Measurements from ENCODE around the gene PALLD. TPM values are rescaled to one million over a fixed set of nuclear protein-coding genes. Genes with fewer than 3 reads are reported as not detected.

The PALLD gene
- total RNA-seq, 1 donor from 2014 or later, result 204 TPM

DNA sequence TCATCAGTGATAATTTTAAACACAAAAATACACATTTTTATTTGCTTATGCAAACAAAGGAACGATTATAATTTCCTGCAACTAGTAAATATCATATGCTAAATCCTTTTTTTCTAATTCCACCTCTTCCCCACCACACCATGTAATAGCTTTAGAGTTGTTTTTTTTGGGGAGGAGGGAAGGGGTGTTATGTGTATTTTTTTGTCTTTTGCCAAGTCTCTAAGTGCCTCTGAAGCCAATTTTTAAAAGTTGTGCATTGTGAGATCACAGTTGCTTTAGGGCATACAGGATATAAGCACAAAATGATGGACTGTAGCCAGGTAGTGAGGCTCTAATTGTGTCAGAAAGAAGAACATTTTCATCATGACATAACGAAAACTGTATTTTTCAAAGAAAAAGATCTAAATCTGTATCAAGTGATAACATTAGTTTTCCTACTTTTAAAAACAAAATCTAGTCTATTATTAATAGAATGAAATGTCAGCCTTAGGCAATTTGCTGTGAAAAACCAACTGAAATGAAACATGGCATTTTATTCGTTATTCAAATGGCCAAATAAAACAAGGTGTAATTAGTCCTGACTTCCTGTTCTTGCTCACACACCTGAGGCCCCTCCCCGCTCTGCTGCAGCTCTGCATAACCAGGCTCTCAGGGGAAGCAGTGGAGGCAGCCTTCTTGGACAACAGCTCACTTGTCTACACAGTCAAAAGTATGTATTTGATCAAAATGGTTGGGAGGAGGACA lies 157.4 kb downstream of the PALLD start:
- Histone ChIP-seq H3K4me1 (peaks cover 0 to 8% of the 10 kb centered on the region in 2 donors), H3K4me3 (no peak overlapping the region), H3K9me3 (no peaks in the 10 kb centered on the region), H3K27me3 (no peaks in the 10 kb centered on the region), H3K36me3 (no peaks in the 10 kb centered on the region), H3K27ac (no peak overlapping the region)
- intact Hi-C loops (cut with DNase I), result no loop called here
- DNase-seq (ENCODE audit: low spot score in 2 of 2), result no peak
- TF ChIP-seq, protein P1, sequence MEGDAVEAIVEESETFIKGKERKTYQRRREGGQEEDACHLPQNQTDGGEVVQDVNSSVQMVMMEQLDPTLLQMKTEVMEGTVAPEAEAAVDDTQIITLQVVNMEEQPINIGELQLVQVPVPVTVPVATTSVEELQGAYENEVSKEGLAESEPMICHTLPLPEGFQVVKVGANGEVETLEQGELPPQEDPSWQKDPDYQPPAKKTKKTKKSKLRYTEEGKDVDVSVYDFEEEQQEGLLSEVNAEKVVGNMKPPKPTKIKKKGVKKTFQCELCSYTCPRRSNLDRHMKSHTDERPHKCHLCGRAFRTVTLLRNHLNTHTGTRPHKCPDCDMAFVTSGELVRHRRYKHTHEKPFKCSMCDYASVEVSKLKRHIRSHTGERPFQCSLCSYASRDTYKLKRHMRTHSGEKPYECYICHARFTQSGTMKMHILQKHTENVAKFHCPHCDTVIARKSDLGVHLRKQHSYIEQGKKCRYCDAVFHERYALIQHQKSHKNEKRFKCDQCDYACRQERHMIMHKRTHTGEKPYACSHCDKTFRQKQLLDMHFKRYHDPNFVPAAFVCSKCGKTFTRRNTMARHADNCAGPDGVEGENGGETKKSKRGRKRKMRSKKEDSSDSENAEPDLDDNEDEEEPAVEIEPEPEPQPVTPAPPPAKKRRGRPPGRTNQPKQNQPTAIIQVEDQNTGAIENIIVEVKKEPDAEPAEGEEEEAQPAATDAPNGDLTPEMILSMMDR (IDR thresholded peaks at IDR 0.05), result no peak

DNA sequence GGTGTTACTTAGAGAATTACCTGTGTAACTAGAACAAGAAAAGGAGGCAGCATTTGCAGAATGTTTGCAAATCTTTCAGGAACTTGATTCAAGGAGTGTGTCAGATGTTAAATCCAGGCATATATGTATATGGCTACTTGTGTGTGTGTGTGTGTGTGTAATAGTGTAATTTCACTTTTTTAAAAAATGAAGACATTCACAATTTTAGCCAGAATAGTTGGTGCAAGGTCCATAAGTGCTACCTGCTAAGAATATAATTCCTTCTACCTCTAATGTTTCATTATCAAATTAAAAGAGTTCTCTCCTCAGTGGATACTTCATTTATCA lies 158.0 kb downstream of the PALLD start:
- H3K36me3 ChIP-seq, result no peaks in the 10 kb centered on the region
- no peak overlapping the region for H3K27ac ChIP-seq
- TF ChIP-seq, protein P1 (IDR thresholded peaks at IDR 0.05), result no peak
- H3K4me1 ChIP-seq, result peaks cover 0 to 8% of the 10 kb centered on the region in 2 donors
- intact Hi-C loops (cut with DNase I), result no loop called here
- H3K9me3 ChIP-seq, result no peaks in the 10 kb centered on the region
- no peak overlapping the region for H3K4me3 ChIP-seq
- no peaks in the 10 kb centered on the region for H3K27me3 ChIP-seq
- no peak for DNase-seq (ENCODE audit: low spot score in 2 of 2)

DNA sequence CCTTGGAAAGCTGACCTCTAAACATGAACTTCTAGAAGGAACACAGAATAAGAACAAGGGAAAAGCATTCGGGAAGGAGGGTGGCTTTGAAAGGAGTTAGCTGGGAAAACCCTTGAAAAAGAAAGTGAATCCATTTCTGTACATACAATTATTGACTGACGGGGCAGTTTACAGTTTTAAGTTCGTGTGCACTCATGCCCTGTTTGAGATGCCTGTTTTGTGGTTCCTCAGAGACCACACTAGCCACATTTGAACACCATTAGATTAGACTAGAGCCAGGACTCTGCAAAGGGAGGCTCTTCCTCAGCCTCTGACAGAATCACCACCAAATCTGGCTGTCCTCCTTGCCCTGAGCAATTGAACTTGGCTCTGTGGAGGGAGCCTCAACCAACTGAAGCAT lies 158.3 kb downstream of the PALLD start:
- no peak overlapping the region for H3K27ac ChIP-seq
- H3K4me3 ChIP-seq, result no peak overlapping the region
- TF ChIP-seq, protein P1 (IDR thresholded peaks at IDR 0.05), result no peak
- H3K27me3 ChIP-seq, result no peaks in the 10 kb centered on the region
- no peaks in the 10 kb centered on the region for H3K9me3 ChIP-seq
- no peaks in the 10 kb centered on the region for H3K36me3 ChIP-seq
- DNase-seq (ENCODE audit: low spot score in 2 of 2), result no peak
- intact Hi-C loops (cut with DNase I), result no loop called here
- peaks cover 0 to 8% of the 10 kb centered on the region in 2 donors for H3K4me1 ChIP-seq

DNA sequence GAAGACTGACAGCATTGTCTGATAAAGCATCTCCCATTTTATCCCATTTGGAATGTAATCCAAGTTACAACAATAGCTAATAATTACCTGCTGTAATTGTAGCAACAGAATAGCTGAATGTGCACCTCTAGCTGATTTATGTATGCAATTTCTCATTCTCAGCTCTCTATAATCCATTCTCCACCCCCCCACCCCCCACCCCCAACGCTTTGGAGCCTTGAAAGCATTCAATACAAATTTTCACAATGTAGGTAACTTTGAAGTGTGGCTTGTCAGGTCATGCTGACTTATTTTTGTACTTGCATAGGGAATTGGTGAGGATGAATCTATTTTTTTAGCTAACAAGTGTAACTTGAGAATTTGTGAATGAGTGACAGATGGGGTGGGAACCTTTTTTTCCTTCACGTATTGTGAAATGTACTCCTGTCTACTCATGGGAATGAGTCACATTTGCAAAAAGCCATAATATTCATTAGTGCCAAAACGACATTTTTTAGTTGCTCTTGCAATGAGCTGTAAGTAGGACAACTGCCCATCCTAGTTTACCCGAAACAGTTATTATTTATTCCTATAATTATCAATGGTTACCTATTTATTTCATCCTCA lies 159.3 kb downstream of the PALLD start:
- Histone ChIP-seq H3K36me3 (no peaks in the 10 kb centered on the region), H3K9me3 (no peaks in the 10 kb centered on the region), H3K27ac (no peak overlapping the region), H3K4me1 (peaks cover 0 to 8% of the 10 kb centered on the region in 2 donors), H3K4me3 (no peak overlapping the region), H3K27me3 (no peaks in the 10 kb centered on the region)
- TF ChIP-seq, protein P1 (IDR thresholded peaks at IDR 0.05), result no peak
- intact Hi-C loops (cut with DNase I), result loop anchor here (2.0 kb wide), 1 partner anchor 19 kb away; no protein-coding TSS in a partner anchor
- no peak for DNase-seq (ENCODE audit: low spot score in 2 of 2)

DNA sequence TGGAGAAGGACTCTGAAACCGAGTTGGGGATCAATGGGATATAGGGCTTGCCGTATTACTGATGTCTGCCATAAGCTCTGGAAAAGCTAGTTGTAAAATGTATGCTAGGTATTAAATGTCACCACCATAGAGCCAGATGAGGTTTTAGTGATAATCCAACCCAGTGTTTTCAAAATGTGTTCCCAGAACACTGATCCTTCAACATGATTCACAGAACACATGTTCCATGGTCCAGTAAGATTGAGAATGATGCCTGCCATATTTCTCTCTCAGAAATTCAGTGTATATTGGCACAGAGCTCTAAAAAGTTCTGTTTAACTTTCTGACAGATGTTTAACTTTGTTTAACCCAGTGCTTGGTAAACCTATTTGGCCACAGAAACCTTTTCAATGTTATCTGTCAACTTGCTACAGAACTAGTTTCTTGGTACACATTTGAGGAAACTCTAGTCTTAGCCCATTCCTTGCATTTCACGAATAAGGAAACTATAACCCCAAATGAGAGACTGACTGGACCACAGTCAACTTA lies 160.2 kb downstream of the PALLD start:
- intact Hi-C loops (cut with DNase I), result loop anchor here (2.0 kb wide), 1 partner anchor 20 kb away; no protein-coding TSS in a partner anchor
- no peak overlapping the region for H3K4me3 ChIP-seq
- no peaks in the 10 kb centered on the region for H3K27me3 ChIP-seq
- H3K36me3 ChIP-seq, result no peaks in the 10 kb centered on the region
- no peaks in the 10 kb centered on the region for H3K9me3 ChIP-seq
- peak overlapping the region in 1 of 2 donors; percentile 14 for H3K27ac ChIP-seq
- TF ChIP-seq, protein P1 (IDR thresholded peaks at IDR 0.05), result no peak
- no peak for DNase-seq (ENCODE audit: low spot score in 2 of 2)
- peaks cover 0 to 8% of the 10 kb centered on the region in 2 donors for H3K4me1 ChIP-seq
